GM18508 (cell line): Measurements from ENCODE around the gene NR1H3.
"Not testable (repeated sequence)": the region's sequence is repeated elsewhere in the genome, so short reads cannot be mapped to it uniquely, and the experiment has no call there.

Source experiments
- ATAC-seq: cut with Tn5 transposase; IDR thresholded peaks from one replicate; pipeline ENCODE4 v1.9.1; 2021; ENCODE audit warnings: moderate number of reproducible peaks; ENCODE audit not compliant: insufficient read depth, unreplicated experiment

The NR1H3 gene

DNA sequence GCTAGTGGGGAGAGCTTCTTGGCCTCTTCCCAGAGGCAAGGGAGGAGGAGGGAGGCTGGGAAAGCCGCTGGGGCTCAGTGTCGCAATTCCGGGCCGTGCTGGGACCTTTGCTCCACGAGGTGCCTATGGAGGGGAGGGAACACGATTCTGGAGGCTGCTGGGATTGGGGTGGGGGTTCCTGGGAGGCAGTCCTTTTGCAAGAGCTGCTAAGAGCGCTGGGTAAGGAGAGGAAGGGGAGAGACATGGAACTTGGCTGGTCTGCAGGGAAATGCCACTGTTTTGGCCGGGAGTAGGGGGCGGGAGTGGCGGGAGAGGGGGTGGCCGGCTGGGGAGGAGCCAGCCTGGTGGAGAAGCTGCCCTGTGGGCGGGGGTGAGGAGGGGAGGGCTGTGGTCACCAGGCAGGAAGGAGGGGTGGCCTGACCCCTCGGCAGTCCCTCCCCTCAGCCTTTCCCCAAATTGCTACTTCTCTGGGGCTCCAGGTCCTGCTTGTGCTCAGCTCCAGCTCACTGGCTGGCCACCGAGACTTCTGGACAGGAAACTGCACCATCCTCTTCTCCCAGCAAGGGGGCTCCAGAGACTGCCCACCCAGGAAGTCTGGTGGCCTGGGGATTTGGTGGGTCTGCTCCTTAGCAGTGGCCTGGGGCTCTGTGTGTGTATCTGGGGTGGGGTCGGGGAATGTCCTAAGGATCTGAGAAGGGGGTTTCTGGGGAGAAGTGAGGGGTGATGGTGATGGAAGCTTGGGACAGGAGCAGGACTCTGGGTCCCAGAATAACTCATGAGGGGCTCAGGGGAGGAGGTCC, at the start of gene NR1H3:
Gene NR1H3, plus strand, starts transcription at position 480 of the 800 bp plus-strand sequence. CDS start 1,221 bp downstream, outside the sequence.
- ATAC-seq: no peak

DNA sequence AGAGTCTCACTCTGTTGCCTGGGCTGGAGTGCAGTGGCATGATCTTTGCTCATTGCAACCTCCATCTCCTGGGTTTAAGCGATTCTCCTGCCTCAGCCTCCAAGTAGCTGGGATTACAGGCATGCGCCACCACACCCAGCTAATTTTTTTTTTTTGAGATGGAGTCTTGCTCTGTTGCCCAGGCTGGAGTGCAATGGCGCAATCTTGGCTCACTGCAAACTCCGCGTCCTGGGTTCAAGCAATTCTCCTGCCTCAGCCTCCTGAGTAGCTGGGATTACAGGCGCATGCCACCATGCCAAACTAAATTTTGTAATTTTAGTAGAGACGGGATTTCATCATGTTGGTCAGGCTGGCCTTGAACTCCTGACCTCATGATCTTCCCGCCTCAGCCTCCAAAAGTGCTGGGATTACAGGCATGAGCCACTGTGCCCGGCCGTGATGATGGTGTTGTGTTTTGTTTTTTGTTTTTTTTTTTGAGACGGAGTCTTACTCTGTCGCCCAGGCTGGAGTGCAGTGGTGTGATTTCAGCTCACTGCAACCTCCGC, 49.7 kb upstream of the NR1H3 start:
- not testable (repeated sequence) for ATAC-seq

DNA sequence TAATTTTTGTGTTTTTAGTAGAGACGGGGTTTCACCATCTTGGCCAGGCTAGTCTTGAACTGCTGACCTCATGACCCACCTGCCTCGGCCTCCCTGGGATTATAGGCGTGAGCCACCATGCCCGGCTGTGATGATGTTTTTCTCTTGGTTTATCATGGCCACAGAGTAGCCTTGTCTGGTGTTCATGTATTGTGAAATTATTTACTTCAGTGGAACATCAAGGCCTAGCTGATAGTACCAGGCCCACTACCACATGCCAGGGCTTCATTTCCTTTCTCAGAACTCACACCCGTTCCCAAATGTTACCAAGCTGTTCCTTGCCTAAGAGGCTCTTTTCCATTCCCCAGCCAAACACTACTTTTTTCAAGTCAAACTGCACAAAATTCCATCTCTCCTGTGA, 49.2 kb upstream of the NR1H3 start:
- ATAC-seq: no peak

- no peak for ATAC-seq
Measured at GRCh38 chr11:47212938-47213337, 44.9 kb upstream of the NR1H3 start.

GRCh38 chr11:47213950-47214565, 43.7 kb upstream of the NR1H3 start:
- ATAC-seq: peak; percentile 61

GRCh38 chr11:47215366-47215910, 42.4 kb upstream of the NR1H3 start:
- ATAC-seq: no peak

GRCh38 chr11:47216121-47216798, 41.5 kb upstream of the NR1H3 start:
- ATAC-seq: no peak

DNA sequence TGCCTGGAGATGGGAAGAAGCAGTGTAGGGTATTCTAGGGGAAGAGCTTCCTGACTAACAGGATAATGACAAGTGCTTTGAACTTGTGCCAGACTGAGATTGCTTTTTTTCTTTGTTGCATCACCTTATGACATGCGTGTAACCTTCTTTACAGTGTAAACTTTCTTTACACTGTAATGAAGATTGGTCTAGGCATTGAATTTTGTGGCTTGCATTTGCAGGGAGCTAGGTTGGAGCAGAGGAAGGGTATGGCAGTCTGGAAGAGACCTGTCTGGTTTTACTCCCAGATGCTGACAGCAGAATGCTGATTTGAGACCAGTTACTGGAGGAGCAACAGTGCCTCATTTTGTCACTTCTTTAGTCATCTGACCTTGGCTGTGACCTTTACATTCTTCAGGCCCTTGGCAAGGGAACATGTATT, 37.4 kb upstream of the NR1H3 start:
- ATAC-seq: no peak

DNA sequence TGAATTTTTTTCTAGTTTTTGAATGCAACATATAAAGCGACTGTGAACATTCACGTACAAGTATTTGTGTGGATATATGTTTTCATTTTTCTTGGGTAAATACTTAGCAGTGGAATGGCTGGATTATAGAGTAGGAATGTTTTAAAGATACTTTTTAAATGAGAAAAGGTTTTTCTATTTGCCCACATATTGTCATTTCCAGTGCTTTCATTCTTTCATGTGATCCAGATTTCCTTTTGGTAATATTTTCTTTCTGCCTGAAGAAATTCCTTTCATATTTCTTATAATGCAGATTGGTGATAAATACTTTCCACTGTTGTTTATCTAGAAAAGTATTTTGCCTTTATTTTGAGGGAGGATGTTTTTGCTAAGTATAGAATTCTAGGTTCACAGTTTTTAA, 35.1 kb upstream of the NR1H3 start:
- ATAC-seq: no peak

- ATAC-seq: peak; percentile 78
Measured at GRCh38 chr11:47225552-47226400, 32.0 kb upstream of the NR1H3 start.

DNA sequence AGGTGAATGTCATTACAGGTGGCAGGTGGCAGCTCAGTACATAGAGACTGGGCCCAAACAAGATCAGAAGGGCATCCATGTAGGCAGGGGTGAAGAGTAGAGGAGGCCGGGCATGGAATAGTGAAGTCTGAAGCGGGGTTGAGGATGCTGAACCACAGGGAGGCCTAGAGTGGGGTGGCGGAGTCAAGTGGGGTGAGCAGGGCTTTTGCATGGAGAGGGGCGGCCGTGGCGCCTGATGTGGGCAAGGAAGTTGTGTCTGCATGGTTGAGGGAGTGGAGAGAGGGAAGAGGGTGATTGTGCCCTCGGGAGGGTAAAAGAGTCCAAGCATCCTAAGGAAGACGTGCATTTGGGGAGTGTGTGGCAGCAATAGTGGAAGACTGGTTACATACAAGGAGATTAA, 28.6 kb upstream of the NR1H3 start:
- ATAC-seq: no peak

GRCh38 chr11:47233051-47233450, 24.7 kb upstream of the NR1H3 start:
- no peak for ATAC-seq

- ATAC-seq: no peak
Measured at GRCh38 chr11:47233989-47234668, 23.7 kb upstream of the NR1H3 start.

- no peak for ATAC-seq
Measured at GRCh38 chr11:47234669-47235100, 23.1 kb upstream of the NR1H3 start.

GRCh38 chr11:47235163-47235562, 22.6 kb upstream of the NR1H3 start:
- no peak for ATAC-seq

- ATAC-seq: no peak
Measured at GRCh38 chr11:47236482-47236881, 21.3 kb upstream of the NR1H3 start.

- no peak for ATAC-seq
Measured at GRCh38 chr11:47239852-47240251, 17.9 kb upstream of the NR1H3 start.

DNA sequence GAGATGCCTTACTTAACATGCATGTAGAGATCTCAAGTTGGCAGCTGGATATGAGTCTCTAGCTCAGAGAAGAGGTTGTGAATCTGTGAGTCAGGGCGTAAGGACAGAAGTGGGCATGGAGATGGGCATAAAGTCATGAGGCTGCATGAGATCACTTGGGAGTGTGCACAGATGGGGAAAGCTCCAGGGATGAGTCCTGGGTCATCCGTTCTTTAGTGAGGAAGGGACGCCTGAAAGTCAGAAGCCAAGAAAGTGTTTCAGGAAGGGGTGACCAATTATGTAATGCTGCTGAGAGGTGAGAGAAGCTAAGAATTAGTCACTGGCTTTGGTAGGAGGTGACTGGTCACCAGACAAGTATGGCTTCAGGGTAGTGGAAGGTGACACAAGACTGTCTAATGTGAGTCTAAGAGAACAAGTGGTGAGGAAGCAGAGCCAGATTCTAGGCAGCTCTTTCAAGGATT, 15.9 kb upstream of the NR1H3 start:
- no peak for ATAC-seq

DNA sequence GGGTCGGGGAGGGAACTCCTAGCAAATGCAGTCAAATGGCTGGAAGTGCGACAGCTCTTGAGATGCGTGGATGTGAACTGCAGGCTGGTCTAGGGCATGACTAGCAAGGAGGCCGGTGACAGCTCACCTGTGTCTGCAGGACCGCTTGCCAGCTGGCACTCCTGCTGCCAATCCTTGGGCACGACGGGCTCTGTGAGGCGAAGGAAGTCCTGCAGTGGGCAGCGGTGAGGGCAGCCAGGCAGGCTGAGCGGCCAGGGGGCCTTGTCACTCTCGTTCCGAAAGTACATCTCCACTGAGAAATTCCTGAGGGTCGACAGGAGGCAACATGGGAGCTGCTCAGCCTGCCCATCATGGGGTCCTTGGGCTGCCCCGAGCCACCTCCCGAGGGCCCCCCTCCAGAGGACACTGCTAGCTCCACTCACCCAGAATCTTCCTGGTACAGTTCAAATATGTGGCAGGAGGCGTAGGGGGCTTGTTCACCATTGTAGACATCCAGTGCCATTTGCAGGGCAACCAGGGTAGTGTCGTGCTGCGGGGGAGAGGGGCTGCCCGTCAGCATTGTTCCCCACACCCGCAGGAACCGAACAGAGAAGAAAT, 15.1 kb upstream of the NR1H3 start:
- ATAC-seq: no peak
